ENCODE data around the gene FBXL4.

DNA sequence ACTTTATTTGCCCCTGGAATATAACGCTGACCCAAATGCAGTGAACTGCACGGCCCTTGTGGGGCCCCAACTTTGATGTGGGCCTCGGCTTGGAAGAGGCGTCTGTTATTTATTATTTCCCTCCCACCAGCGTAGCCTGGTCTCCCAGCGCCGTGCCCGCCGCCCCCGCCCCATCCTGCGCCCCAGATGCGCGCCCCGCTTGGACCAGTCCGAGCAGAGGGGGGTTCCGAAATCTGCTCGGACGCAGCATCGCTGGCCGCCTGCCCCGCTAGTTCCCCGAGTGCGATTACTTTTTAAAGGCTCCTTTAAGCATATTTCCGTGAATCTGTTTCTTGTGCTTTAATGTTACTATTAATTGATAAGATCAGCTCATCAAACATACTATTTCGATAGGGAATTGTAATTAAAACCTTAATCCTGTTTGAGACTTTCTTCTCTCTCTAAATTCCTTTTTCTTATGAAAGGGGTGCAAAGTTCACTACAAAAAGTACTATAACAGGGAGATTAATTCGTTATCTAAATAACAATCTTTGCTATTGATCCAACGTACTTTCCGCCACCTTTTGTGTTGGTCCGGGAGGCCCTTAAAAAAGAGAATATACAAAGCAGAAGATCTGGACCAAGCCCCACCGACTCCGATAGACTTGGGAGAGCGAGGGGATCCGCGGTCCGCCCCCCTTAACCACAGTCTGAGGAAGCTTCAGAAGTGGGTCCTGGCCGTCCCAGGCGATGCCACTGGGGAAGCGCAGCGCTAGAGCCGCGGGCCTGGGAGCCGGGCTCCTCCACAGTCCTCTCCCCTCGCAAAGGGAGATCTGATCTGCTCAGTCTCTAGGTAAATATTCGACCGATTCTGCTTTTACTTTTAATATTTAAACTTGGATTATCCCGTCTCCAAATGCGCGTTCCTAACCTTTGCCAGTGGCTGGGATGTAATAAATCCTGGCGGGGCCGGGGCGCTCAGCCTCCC is 103.2 kb downstream of the FBXL4 start:
- TF ChIP-seq CTCF (IDR thresholded peaks at IDR 0.05; ENCODE audit: insufficient read depth, low read length) (no peak), POLR2AphosphoS5 (IDR thresholded peaks at IDR 0.05; ENCODE audit: low read depth) (no peak), GABPA (IDR thresholded peaks at IDR 0.05; ENCODE audit: low read depth) (no peak), SPI1 (IDR thresholded peaks at IDR 0.05; ENCODE audit: borderline replicate concordance, low read depth) (no peak)
- TF ChIP-seq, protein P1, sequence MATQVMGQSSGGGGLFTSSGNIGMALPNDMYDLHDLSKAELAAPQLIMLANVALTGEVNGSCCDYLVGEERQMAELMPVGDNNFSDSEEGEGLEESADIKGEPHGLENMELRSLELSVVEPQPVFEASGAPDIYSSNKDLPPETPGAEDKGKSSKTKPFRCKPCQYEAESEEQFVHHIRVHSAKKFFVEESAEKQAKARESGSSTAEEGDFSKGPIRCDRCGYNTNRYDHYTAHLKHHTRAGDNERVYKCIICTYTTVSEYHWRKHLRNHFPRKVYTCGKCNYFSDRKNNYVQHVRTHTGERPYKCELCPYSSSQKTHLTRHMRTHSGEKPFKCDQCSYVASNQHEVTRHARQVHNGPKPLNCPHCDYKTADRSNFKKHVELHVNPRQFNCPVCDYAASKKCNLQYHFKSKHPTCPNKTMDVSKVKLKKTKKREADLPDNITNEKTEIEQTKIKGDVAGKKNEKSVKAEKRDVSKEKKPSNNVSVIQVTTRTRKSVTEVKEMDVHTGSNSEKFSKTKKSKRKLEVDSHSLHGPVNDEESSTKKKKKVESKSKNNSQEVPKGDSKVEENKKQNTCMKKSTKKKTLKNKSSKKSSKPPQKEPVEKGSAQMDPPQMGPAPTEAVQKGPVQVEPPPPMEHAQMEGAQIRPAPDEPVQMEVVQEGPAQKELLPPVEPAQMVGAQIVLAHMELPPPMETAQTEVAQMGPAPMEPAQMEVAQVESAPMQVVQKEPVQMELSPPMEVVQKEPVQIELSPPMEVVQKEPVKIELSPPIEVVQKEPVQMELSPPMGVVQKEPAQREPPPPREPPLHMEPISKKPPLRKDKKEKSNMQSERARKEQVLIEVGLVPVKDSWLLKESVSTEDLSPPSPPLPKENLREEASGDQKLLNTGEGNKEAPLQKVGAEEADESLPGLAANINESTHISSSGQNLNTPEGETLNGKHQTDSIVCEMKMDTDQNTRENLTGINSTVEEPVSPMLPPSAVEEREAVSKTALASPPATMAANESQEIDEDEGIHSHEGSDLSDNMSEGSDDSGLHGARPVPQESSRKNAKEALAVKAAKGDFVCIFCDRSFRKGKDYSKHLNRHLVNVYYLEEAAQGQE (IDR thresholded peaks at IDR 0.05; ENCODE audit: insufficient replicate concordance, low read depth): no peak

Data from HL-60 (cell line).